ENCODE results near the gene TMOD4. TPM values are rescaled to one million over a fixed set of nuclear protein-coding genes. Genes with fewer than 3 reads are reported as not detected.

Gene TMOD4
- total RNA-seq, 2 experiments from 2014 or later, result 2.3 to 2.5 TPM

GRCh38 chr1:151158751-151159251 lies 17.0 kb downstream of the TMOD4 start:
- peak overlapping the region; percentile 94 for H3K27ac Mint-ChIP-seq
- H3K4me1 Mint-ChIP-seq, result peaks cover 54% of the 10 kb centered on the region
- peaks cover 48% of the 10 kb centered on the region for H3K36me3 Mint-ChIP-seq
- H3K4me3 Mint-ChIP-seq, result peak overlapping the region; percentile 94
- peak; percentile 28 for DNase-seq
- peaks cover 2% of the 10 kb centered on the region for H3K9me3 Mint-ChIP-seq
- no peaks in the 10 kb centered on the region for H3K27me3 Mint-ChIP-seq

DNA sequence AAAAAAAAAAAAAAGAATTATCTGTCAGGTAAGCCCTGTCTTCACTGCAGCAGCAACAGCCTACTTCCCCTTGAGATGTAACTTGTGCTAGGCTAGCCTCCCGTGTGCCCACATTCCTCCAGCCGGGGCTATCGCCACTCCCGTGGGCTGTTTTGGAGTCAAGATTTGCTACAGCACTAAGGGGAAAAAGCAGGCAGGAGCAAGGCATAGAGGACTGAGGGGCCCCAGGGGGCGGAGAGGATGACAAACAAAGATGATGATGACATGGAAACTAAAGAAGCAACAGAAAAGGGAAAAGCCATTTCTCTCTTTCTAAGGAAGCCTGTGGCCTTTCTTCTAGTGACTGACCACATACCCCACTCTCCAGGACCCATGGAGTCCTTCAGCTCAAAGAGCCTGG lies 17.5 kb downstream of the TMOD4 start:
- H3K9me3 Mint-ChIP-seq, result peaks cover 2% of the 10 kb centered on the region
- peak; percentile 66 for DNase-seq
- peaks cover 50% of the 10 kb centered on the region for H3K4me1 Mint-ChIP-seq
- H3K27ac Mint-ChIP-seq, result peak overlapping the region; percentile 94
- H3K36me3 Mint-ChIP-seq, result peaks cover 48% of the 10 kb centered on the region
- no peaks in the 10 kb centered on the region for H3K27me3 Mint-ChIP-seq
- peak overlapping the region; percentile 94 for H3K4me3 Mint-ChIP-seq

GRCh38 chr1:151157067-151157531 lies 18.7 kb downstream of the TMOD4 start:
- Mint-ChIP-seq H3K4me3 (peak overlapping the region; percentile 94), H3K27me3 (no peaks in the 10 kb centered on the region), H3K9me3 (peaks cover 2% of the 10 kb centered on the region), H3K36me3 (peaks cover 48% of the 10 kb centered on the region), H3K27ac (peak overlapping the region; percentile 94), H3K4me1 (peaks cover 42% of the 10 kb centered on the region)
- peak; percentile 72 for DNase-seq

DNA sequence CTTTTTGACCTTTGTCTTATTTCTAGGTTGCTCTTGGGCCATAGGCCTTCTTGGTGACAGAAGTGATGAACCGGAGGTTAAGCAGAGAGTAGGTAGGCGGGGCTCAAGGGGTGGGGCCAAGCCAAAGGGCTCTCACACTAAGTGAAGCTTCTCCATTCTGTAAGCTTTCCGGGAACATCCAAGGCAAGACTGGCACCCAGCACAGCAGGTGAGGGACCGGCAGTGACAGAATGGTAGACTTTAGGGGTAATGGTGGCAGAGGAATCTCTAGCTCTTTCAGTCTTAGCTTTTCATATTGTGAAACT lies 19.3 kb downstream of the TMOD4 start, which contains the start of gene TNFAIP8L2:
TNFAIP8L2 (plus strand) TSS at position 135 of the 305 bp plus-strand sequence. CDS start 2,049 bp downstream, outside the sequence.
- peak within 1 kb of the TSS; percentile 94 for H3K4me3 Mint-ChIP-seq
- DNase-seq, result peak; percentile 77
- peaks cover 35% of the 10 kb centered on the region for H3K4me1 Mint-ChIP-seq
- peak within 1 kb of the TSS; percentile 94 for H3K27ac Mint-ChIP-seq
- no peaks in the 10 kb centered on the region for H3K27me3 Mint-ChIP-seq
- H3K36me3 Mint-ChIP-seq, result peaks cover 43% of the 10 kb centered on the region
- peaks cover 2% of the 10 kb centered on the region for H3K9me3 Mint-ChIP-seq

- Mint-ChIP-seq H3K9me3 (no peaks in the 10 kb centered on the region), H3K36me3 (no peaks in the 10 kb centered on the region), H3K27me3 (peaks cover 10% of the 10 kb centered on the region)
Measured at GRCh38 chr1:151147665-151148064, 28.1 kb downstream of the TMOD4 start.

GRCh38 chr1:151147132-151147503 lies 28.7 kb downstream of the TMOD4 start:
- Mint-ChIP-seq H3K27ac (no peak overlapping the region), H3K4me3 (peak overlapping the region; percentile 85)

More at GRCh38 chr1:151147665-151148064, 28.1 kb downstream of the TMOD4 start:
- H3K27ac Mint-ChIP-seq, result no peak overlapping the region
- no peak overlapping the region for H3K4me3 Mint-ChIP-seq
- peaks cover 4% of the 10 kb centered on the region for H3K4me1 Mint-ChIP-seq
- no peak for DNase-seq

DNA sequence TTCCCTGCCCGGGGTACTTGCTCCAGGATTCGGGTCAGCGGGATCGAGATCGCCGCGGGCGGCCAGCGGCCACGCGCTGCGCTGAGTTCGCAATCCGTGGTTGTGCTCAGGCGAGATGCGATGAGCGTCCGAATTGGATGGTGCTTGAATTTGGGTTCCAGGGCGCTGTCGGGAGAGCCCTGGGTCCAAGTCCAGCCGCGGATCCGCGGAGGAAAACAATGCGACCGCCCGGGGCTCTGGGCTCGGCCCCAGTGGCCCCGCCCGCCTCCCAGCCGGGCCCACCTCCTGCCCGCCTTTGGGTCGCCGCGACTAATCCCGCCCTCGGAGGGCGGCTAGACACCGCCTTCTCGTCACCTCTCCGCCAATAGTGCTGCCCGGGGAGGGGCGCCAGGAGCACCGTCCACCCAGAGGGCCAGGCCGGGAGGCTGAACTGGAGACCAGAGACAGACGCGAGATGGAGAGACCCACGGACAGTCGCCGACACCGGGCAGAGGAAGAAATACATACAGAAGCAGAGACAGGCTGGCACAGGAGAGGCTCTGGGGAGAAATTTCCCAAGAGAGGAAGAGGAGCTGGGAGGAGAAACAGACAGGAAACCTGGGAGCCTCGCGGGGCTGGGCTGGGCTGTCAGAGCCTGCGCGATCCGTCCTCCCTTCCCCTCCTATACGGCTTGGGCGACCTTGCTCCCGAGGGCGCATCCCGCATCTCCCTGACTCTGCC lies 29.2 kb downstream of the TMOD4 start, which contains the start of gene SEMA6C:
SEMA6C (minus strand) TSS at position 220 of the 720 bp plus-strand sequence. CDS start 4,010 bp downstream, outside the sequence.
- peak; percentile 91 for DNase-seq
- Mint-ChIP-seq H3K9me3 (no peaks in the 10 kb centered on the region), H3K27me3 (peaks cover 10% of the 10 kb centered on the region), H3K4me3 (peak within 1 kb of the TSS; percentile 85), H3K4me1 (peaks cover 4% of the 10 kb centered on the region), H3K36me3 (no peaks in the 10 kb centered on the region), H3K27ac (peak within 1 kb of the TSS; percentile 62)

More at GRCh38 chr1:151147132-151147503, 28.7 kb downstream of the TMOD4 start:
- Mint-ChIP-seq H3K27me3 (peaks cover 10% of the 10 kb centered on the region), H3K4me1 (peaks cover 4% of the 10 kb centered on the region), H3K36me3 (no peaks in the 10 kb centered on the region), H3K9me3 (no peaks in the 10 kb centered on the region)
- no peak for DNase-seq

- Mint-ChIP-seq H3K36me3 (no peaks in the 10 kb centered on the region), H3K9me3 (no peaks in the 10 kb centered on the region), H3K27me3 (peaks cover 10% of the 10 kb centered on the region), H3K27ac (no peak overlapping the region), H3K4me3 (peak overlapping the region; percentile 85), H3K4me1 (peaks cover 4% of the 10 kb centered on the region)
- no peak for DNase-seq
Measured at GRCh38 chr1:151146072-151146411, 29.7 kb downstream of the TMOD4 start.

DNA sequence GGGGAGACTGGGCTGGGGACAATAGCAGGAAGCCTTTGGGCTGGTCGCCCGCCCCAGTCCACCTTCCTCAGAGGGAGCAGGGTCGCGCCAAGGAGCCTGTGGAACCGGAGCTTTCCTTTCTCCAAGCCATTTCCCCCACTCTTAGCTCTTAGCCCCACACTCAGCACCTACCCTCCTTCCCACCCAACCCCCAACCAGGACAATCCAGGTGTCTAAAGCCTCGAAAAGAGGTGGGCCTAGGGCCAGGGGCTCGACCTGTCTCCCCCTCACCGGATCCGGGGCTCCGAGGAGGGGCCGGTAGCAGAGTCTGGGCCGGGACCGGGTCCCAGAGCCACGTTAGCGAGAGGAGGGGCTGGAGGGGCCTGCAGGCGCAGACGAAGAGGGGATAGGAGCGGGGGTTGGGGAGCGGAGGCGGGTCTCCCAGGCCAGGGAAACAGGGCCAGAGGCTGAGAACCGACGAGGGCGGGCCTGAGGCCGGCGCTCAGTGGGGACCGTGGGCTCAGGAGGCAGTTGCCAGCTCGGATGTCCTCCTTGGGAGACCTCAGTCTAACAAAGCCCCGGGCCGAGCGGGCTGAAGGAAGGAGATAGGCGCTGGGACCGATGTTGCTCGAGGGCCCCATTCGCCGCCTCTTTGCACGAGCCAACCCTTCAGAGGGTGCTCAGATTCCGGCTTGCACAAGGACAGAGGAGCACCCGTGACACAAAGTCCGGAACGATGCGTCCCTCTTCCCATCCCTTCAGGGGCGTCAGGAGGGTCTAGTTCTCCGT lies 30.3 kb downstream of the TMOD4 start:
- Mint-ChIP-seq H3K9me3 (no peaks in the 10 kb centered on the region), H3K36me3 (no peaks in the 10 kb centered on the region), H3K4me1 (peaks cover 4% of the 10 kb centered on the region), H3K4me3 (peak overlapping the region; percentile 85), H3K27ac (no peak overlapping the region), H3K27me3 (peaks cover 10% of the 10 kb centered on the region)
- no peak for DNase-seq

- no peak for DNase-seq
- Mint-ChIP-seq H3K36me3 (no peaks in the 10 kb centered on the region), H3K4me1 (peaks cover 4% of the 10 kb centered on the region), H3K4me3 (no peak overlapping the region), H3K27me3 (peaks cover 10% of the 10 kb centered on the region), H3K27ac (no peak overlapping the region), H3K9me3 (no peaks in the 10 kb centered on the region)
Measured at GRCh38 chr1:151144474-151145303, 31.1 kb downstream of the TMOD4 start.

DNA sequence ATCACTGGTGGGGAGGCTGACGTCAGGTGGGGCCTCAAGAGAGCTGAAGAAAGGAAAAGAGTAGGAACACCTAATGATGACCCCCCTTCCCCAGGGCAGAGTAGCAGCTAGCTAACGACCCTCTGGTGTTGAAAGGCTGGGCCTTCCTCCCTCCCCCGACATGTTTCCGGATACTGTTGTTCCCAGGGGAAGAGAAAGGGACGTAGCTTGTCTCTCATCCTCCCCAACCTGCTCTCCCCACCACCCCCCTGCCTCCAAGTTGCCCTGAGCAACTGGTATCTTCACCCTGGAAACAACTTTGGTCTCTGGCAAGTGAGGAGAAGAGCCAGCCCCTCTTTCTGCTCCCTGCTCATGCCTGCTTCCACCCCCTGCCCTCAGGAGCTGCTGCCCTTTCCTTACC lies 31.8 kb downstream of the TMOD4 start:
- no peak overlapping the region for H3K4me3 Mint-ChIP-seq
- peaks cover 4% of the 10 kb centered on the region for H3K4me1 Mint-ChIP-seq
- H3K36me3 Mint-ChIP-seq, result no peaks in the 10 kb centered on the region
- no peak overlapping the region for H3K27ac Mint-ChIP-seq
- no peak for DNase-seq
- peaks cover 10% of the 10 kb centered on the region for H3K27me3 Mint-ChIP-seq
- no peaks in the 10 kb centered on the region for H3K9me3 Mint-ChIP-seq

DNA sequence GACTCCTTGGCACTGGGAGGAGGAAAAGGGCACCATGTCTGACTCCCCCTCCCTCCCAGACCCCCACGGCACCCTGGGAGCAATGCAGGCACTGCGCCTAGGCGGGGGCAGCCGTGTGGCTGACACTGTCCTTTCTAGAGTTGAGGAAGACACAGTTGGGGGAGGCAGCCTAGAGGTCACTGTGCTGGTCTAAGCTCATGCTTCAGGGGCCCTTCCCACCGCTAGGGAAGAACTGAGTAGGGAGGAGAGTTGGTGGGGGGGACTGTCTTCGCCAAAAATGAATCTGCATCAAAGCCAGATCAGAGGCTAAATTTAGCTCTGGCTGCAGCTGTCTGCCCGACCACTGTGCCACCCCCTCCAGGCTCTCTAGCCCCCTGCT lies 32.7 kb downstream of the TMOD4 start:
- no peak overlapping the region for H3K27ac Mint-ChIP-seq
- H3K27me3 Mint-ChIP-seq, result peaks cover 10% of the 10 kb centered on the region
- H3K4me1 Mint-ChIP-seq, result peaks cover 4% of the 10 kb centered on the region
- no peaks in the 10 kb centered on the region for H3K9me3 Mint-ChIP-seq
- H3K36me3 Mint-ChIP-seq, result no peaks in the 10 kb centered on the region
- no peak overlapping the region for H3K4me3 Mint-ChIP-seq
- no peak for DNase-seq

- Mint-ChIP-seq H3K4me3 (no peak overlapping the region), H3K36me3 (no peaks in the 10 kb centered on the region), H3K9me3 (no peaks in the 10 kb centered on the region), H3K27ac (no peak overlapping the region), H3K27me3 (peaks cover 6% of the 10 kb centered on the region), H3K4me1 (peaks cover 4% of the 10 kb centered on the region)
- DNase-seq, result no peak
Measured at GRCh38 chr1:151142411-151143056, 33.2 kb downstream of the TMOD4 start.

GRCh38 chr1:151137789-151138188 lies 38.0 kb downstream of the TMOD4 start:
- H3K9me3 Mint-ChIP-seq, result no peaks in the 10 kb centered on the region
- DNase-seq, result no peak
- H3K27me3 Mint-ChIP-seq, result no peaks in the 10 kb centered on the region
- H3K27ac Mint-ChIP-seq, result no peak overlapping the region
- no peaks in the 10 kb centered on the region for H3K4me1 Mint-ChIP-seq
- H3K4me3 Mint-ChIP-seq, result no peak overlapping the region
- H3K36me3 Mint-ChIP-seq, result no peaks in the 10 kb centered on the region
